Measurements from ENCODE around the gene MBNL3.
"Not testable (repeated sequence)": the region's sequence is repeated elsewhere in the genome, so short reads cannot be mapped to it uniquely, and the experiment has no call there.

The MBNL3 gene

GRCh38 chrX:132474544-132475248, 14.1 kb downstream of the MBNL3 start:
- peak; percentile 14 to 28 for DNase-seq

GRCh38 chrX:132472397-132472796, 16.4 kb downstream of the MBNL3 start:
- no peak for DNase-seq

DNA sequence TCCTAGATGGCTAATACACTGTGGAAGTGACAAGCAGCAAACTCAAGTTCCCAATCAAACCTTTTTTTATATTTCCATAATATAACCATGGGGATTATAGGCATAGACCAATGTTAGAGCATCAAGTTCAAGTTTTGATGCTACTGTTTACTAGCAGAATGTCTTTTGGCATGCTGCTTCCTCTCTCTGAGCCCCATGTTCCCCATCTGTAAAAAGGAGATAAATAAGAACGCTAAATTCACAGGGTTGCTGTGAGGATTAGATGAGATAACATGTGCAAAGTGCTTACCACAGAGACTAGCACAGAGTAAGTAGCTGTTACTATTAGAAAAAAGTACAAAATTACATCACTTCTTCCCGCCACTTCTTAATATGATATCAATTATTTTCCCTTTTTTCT, 18.0 kb downstream of the MBNL3 start:
- DNase-seq: no peak

- no peak for DNase-seq
Measured at GRCh38 chrX:132470179-132470578, 18.7 kb downstream of the MBNL3 start.

- no peak for DNase-seq
Measured at GRCh38 chrX:132468454-132468853, 20.4 kb downstream of the MBNL3 start.

GRCh38 chrX:132467989-132468388, 20.8 kb downstream of the MBNL3 start:
- no peak for DNase-seq

GRCh38 chrX:132467026-132467425, 21.8 kb downstream of the MBNL3 start:
- no peak for DNase-seq

DNA sequence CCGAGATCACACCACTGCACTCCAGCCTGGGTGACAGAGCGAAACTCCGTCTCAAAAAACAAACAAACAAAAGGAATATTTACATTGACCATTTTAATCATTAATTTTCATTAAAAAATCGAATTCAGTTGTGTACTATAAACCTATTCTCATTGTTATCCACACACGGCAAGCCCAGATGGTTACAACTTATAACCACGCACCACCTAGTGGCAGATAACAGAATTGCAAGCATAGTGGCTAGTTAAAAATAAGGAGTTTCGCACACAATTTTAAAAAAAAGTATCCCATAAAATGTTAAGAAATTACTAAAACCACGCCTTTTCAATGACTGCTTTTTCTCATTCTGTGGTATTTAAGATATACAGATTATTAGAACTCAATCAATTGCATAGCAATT, 25.4 kb downstream of the MBNL3 start:
- DNase-seq: peak; percentile 5 to 33

DNA sequence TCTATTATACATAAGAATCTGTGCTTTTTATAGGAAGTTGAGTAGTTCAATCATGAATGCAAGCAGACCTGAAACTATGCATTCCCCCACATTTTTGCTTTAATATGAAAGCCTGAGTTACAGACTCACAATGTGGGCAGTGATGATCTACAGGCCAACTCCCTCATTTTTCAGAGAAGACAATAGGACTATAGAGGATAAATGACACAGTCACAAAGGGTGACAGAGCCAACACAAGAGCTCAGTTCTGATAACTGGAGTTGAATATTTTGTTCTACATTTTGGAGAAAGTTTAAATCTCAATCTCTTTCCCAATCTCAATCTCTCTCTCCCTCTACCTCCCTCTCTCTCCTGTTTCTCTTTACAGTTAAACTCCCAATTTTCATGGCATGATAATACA, 27.0 kb downstream of the MBNL3 start:
- no peak for DNase-seq

DNA sequence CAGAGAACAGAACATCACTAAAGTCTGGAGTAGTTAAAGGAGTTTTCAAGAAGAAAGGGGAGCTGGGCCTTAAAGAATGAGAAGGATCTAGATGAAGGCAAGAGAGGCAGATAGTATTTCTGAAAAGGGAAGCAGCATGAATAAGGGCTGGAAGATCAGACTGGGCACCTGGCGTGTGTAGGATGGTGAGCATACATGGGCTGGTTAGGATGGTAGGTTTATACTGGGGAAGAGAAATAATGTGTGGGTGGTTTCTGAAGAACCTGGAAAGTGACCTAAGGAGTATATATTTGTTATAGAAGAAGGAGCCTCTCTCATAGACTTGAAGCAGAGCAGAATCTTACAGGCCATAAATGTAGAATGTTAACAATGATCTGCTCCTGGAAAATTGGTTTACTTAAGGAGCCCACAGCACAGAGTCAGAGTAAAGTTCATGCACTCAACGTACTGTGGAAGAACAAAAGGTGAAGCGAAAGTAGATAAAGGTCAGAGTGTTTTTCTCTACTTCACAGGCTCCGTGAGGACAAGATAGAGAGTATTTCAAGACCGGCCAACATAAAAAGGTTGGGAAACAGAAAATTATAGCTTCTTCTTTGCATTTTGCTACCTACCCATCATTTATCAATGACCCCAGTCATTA, 35.8 kb downstream of the MBNL3 start:
- DNase-seq: no peak

GRCh38 chrX:132445909-132446308, 42.9 kb downstream of the MBNL3 start:
- DNase-seq: not testable (repeated sequence)

DNA sequence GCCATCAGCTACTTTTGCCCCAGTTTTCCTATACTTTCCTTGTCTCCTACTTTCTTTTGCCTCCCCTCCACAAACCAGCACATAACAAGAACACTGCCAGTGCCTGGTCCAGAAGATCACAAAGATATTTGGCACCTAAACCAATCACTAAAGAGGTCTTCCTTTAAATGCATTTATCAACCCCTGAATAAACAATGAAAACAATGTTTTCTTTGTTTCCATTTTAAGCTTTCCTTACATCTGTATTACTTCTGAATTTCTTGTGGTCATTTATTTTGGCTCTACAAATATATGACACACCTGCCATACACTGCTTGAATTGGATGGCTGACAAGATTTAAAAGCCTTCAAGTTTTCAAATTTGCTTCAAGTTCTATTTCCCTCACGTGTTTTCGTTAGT, 43.9 kb downstream of the MBNL3 start:
- DNase-seq: no peak

GRCh38 chrX:132443196-132444135, 45.4 kb downstream of the MBNL3 start:
- peak; percentile 29 to 52 for DNase-seq

DNA sequence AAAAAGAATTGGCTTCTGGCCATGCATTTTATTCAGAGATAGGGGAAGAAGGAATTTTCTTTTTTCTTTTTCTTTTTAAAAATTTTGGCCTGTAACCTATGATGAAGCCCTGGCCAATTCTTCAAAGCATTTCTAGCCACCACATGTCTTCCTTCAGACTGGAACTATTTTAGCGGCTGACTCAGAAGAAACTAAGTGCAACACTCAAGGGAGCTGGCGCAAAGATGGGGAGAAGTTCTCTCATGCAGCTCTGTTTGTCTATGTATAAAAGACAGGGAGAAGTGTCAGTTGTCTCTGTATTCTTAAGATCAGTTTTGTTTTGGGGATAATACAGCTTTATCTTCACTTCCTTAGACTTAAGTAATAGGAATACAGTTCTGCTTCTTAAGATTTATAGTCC, 46.1 kb downstream of the MBNL3 start:
- no peak for DNase-seq

- no peak for DNase-seq
Measured at GRCh38 chrX:132435222-132435621, 53.6 kb downstream of the MBNL3 start.

- no peak for DNase-seq
Measured at GRCh38 chrX:132433551-132433950, 55.3 kb downstream of the MBNL3 start.

- no peak for DNase-seq
Measured at GRCh38 chrX:132433001-132433400, 55.8 kb downstream of the MBNL3 start.

DNA sequence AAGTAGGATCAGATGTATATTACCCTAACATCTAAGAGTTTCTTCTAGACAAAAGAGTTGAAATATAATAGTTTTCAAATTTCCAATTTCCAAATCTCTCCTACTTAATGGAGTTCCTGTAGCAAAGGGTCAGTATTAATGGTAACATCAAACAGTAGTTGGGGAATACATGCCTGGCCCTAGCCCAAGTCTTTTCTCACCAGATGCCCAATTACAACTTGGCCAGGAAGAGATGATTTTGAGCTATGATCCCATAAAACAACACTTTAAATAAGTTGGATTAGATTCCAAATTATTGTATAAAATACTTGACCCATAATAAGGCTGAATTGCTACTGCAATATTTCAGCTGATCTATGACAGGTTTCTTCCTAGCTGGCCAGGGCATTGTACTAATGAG, 59.9 kb downstream of the MBNL3 start:
- no peak for DNase-seq

DNA sequence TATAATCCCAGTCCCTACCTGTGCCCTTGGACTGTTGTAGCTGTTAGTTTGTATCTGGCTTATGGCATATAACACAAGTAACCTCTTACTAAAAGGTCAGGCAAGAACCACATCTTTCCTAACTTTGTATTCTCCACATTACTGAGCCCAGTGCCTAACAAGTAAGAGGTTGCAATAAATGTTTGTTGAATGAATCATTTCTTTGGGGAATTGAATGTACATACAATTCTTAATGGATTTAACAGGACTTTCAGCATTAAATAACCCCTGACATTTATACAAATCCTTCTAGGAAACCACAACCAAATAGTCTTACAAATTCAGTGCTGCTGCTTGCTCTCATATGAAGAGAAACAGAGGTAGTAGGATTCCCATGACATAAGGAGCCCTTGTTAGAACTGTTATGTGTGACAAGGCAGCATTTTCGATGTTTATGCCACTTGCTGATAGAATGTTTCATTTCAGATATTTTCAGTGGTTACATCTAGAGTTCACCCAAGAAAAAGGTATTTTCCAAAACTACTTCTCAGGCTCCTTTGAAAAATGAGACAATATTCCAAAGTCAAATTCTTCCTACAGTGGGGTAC, 62.0 kb downstream of the MBNL3 start:
- DNase-seq: no peak

DNA sequence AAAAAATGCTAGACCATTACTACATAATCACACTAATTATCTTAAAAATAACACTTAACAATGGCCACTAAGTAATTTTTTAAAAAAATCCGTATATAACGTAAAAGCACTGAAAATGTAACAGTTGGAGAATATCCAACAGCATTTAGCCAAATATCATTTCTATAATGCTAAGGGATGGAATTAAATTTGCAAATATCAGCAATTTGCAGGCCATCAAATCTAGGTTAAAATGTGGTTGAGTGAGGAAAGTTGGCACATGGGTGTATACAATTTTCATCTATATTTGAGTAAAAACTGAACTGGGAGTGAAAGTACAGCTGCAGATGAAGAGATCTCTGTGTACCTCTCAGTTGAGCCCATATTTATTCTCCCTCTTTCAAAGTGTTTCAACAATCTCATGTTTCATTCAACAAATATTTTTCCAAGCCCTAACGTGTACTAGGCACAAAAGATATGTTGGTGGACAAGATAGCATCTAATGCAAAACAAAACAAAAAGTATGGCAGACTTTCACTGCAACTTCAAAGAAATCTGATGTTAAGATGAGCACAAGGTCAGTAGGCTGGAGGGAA, 63.0 kb downstream of the MBNL3 start:
- DNase-seq: no peak

DNA sequence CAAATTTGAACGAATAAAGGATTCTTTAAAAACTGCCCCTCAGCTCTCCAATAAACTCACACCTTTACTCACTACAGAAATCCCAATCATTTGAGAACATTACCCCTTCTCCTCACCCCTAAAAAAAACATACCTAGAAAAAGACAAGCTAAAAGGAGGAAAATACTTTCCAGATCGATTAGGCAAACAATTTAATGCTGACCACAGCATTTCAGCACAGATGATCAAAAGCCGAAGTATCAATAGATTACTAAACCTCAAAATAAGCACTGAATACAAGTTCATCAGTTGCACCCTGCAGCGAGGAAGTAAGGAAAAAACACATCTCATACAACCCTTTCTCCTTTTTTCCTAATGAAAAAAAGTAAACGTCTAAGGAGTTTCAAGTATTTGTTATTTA, 65.5 kb downstream of the MBNL3 start:
- DNase-seq: no peak

DNA sequence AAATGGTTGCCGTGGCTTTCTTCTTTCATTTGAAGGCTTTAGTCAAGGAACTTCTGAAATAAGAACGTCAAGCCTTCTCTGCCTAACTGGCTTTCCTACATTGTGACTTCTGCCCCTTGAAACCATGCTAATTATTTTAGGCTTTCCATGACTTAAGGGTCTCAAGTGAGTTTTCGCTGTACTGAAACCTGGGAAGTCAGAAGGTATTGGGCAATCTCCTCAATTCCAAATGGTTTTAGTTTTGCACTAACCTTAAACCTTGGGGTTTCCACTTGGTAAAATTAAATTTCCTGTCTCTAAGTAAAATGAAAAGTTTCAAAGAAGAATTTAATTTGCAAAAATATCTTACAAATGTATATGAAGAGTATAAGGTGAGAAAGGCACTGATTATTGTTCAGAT, 73.8 kb downstream of the MBNL3 start:
- no peak for DNase-seq

DNA sequence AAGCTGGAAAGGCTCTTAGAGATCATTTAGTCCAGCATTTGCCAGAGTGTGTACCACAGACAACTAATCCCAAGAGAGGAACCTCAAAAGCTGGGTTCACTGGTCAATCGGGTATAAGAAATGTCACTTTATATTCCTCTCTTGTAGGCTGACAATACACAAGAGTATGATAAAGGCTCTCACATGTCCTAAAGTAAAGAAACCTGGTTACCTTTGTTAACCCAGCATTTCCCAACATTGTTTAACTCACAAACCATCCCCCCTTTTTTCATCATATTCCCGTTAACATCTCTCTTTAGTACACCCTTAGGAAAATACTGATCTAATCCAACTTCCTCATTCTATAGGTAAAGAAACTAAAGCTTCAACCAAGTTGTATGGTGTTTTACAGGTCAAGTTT, 74.4 kb downstream of the MBNL3 start:
- no peak for DNase-seq

All from AML-193 (cell line).